Neural progenitor cell (in vitro differentiated cells): ENCODE measurements around the gene SKAP2. TPM values are rescaled to one million over a fixed set of nuclear protein-coding genes. Genes with fewer than 3 reads are reported as not detected.

Experiments
- DNase-seq: peaks from one replicate; pipeline ENCODE4 v3.0.0-alpha.2; 2016; ENCODE audit warnings: low spot score
- H2AFZ ChIP-seq: fragments of 200-600 bp; sonication (generic); replicated peaks from 2 replicates; pipeline ENCODE4 v1.6.1; 2016; ENCODE audit warnings: antibody characterized with exemption
- H3F3A ChIP-seq: fragments of 200-600 bp; sonication (generic); 2 replicates; pipeline ENCODE4 v1.6.1; 2016; ENCODE audit warnings: antibody characterized with exemption, low read depth
- H3K27ac ChIP-seq: fragments of 200-600 bp; sonication (generic); 2 replicates; pipeline ENCODE4 v1.5.1; 2016; ENCODE audit warnings: mild to moderate bottlenecking
- H3K27me3 ChIP-seq: fragments of 200-600 bp; sonication (generic); 2 replicates; pipeline ENCODE4 v1.6.1; 2016; ENCODE audit warnings: mild to moderate bottlenecking, moderate library complexity
- H3K36me3 ChIP-seq: fragments of 200-600 bp; sonication (generic); 2 replicates; pipeline ENCODE4 v1.5.1; 2016
- H3K4me1 ChIP-seq: fragments of 200-600 bp; sonication (generic); 2 replicates; pipeline ENCODE4 v1.6.1; 2016; ENCODE audit warnings: mixed run types
- H3K4me2 ChIP-seq: fragments of 200-600 bp; sonication (generic); 2 replicates; pipeline ENCODE4 v1.6.1; 2016
- H3K4me3 ChIP-seq: fragments of 200-600 bp; sonication (generic); 2 replicates; pipeline ENCODE4 v1.5.1; 2016
- H3K79me2 ChIP-seq: fragments of 200-600 bp; sonication (generic); 2 replicates; pipeline ENCODE4 v1.6.1; 2016; ENCODE audit warnings: low read depth
- H3K9ac ChIP-seq: fragments of 200-600 bp; sonication (generic); 2 replicates; pipeline ENCODE4 v1.6.1; 2016
- H3K9me3 ChIP-seq: fragments of 200-600 bp; sonication (generic); 2 replicates; pipeline ENCODE4 v1.5.1; 2016; ENCODE audit warnings: low read depth
- H4K20me1 ChIP-seq: fragments of 200-600 bp; sonication (generic); 2 replicates; pipeline ENCODE4 v1.6.1; 2016; ENCODE audit warnings: low read depth
- H3K27ac Mint-ChIP-seq: 3 replicates; pipeline ENCODE4 v1.8.0; 2021; ENCODE audit warnings: mixed read lengths
- H3K27me3 Mint-ChIP-seq: 2 replicates; pipeline ENCODE4 v1.8.0; 2022; ENCODE audit warnings: low read depth, mild to moderate bottlenecking, inconsistent platforms, moderate library complexity, mixed read lengths; ENCODE audit not compliant: insufficient read depth
- H3K36me3 Mint-ChIP-seq: 3 replicates; pipeline ENCODE4 v1.8.0; 2021; ENCODE audit warnings: mixed read lengths
- H3K4me1 Mint-ChIP-seq: 3 replicates; pipeline ENCODE4 v1.8.0; 2021; ENCODE audit warnings: mixed read lengths
- H3K4me3 Mint-ChIP-seq: 3 replicates; pipeline ENCODE4 v1.8.0; 2021; ENCODE audit warnings: mild to moderate bottlenecking, moderate library complexity, mixed read lengths
- H3K9me3 Mint-ChIP-seq: 3 replicates; pipeline ENCODE4 v1.8.0; 2020; ENCODE audit warnings: mixed read lengths
- CTCF ChIP-seq: fragments of 200-600 bp; sonication (generic); IDR thresholded peaks from 2 replicates; pipeline ENCODE4 v1.5.1; 2017; ENCODE audit warnings: antibody characterized with exemption, mild to moderate bottlenecking
- EZH2 ChIP-seq: fragments of 200-600 bp; sonication (generic); IDR thresholded peaks from 2 replicates; pipeline ENCODE4 v1.6.1; 2017; ENCODE audit warnings: antibody characterized with exemption, mild to moderate bottlenecking, moderate library complexity
- EZH2phosphoT487 ChIP-seq: fragments of 200-600 bp; sonication (generic); IDR thresholded peaks from 2 replicates; pipeline ENCODE4 v1.6.1; 2017; ENCODE audit warnings: antibody characterized with exemption
- total RNA-seq: library from RNA; depleted of rRNA; stranded (reverse); fragments of >200 nt; gene quantifications from 2 replicates; pipeline ENCODE4 v1.2.3, GENCODE V29; 2015; ENCODE audit warnings: low replicate concordance

Gene SKAP2
- total RNA-seq, 1 donor from 2014 or later = 6.3 TPM

GRCh38 chr7:26861050-26861449 lies 3.3 kb downstream of the SKAP2 start:
- Histone ChIP-seq H3K9me3 (no peaks in the 10 kb centered on the region), H3K36me3 (no peaks in the 10 kb centered on the region), H3K4me2 (no peak overlapping the region), H2AFZ (no peak overlapping the region), H3K4me1 (no peaks in the 10 kb centered on the region), H3K9ac (no peak overlapping the region), H4K20me1 (peaks cover 26% of the 10 kb centered on the region), H3F3A (peaks cover 34% of the 10 kb centered on the region), H3K27ac (no peak overlapping the region), H3K79me2 (no peaks in the 10 kb centered on the region), H3K27me3 (peaks cover 86% of the 10 kb centered on the region), H3K4me3 (no peak overlapping the region)
- Mint-ChIP-seq H3K4me1 (peaks cover 13% of the 10 kb centered on the region), H3K27me3 (peaks cover 66% of the 10 kb centered on the region), H3K36me3 (no peaks in the 10 kb centered on the region), H3K27ac (no peak overlapping the region), H3K9me3 (peaks cover 3% of the 10 kb centered on the region), H3K4me3 (no peak overlapping the region)
- TF ChIP-seq EZH2 (no peak), CTCF (no peak), EZH2phosphoT487 (no peak)
- DNase-seq = no peak

GRCh38 chr7:26860361-26860760 lies 4.0 kb downstream of the SKAP2 start:
- Mint-ChIP-seq H3K36me3 (no peaks in the 10 kb centered on the region), H3K4me1 (peaks cover 13% of the 10 kb centered on the region), H3K9me3 (no peaks in the 10 kb centered on the region), H3K4me3 (no peak overlapping the region), H3K27ac (no peak overlapping the region), H3K27me3 (peaks cover 66% of the 10 kb centered on the region)
- peaks cover 34% of the 10 kb centered on the region for H3F3A ChIP-seq
- no peak for DNase-seq
- H3K9me3 ChIP-seq = no peaks in the 10 kb centered on the region
- H3K9ac ChIP-seq = no peak overlapping the region
- H3K27ac ChIP-seq = no peak overlapping the region
- peaks cover 89% of the 10 kb centered on the region for H3K27me3 ChIP-seq
- H2AFZ ChIP-seq = no peak overlapping the region
- H3K79me2 ChIP-seq = no peaks in the 10 kb centered on the region
- TF ChIP-seq EZH2 = no peak
- peak; percentile 28 for TF ChIP-seq CTCF
- H3K4me2 ChIP-seq = no peak overlapping the region
- H4K20me1 ChIP-seq = peaks cover 29% of the 10 kb centered on the region
- no peaks in the 10 kb centered on the region for H3K4me1 ChIP-seq
- no peaks in the 10 kb centered on the region for H3K36me3 ChIP-seq
- H3K4me3 ChIP-seq = no peak overlapping the region

GRCh38 chr7:26859720-26860119 lies 4.7 kb downstream of the SKAP2 start:
- Histone ChIP-seq H3K9ac (no peak overlapping the region), H3K27ac (no peak overlapping the region), H3K27me3 (peaks cover 96% of the 10 kb centered on the region), H3K9me3 (no peaks in the 10 kb centered on the region), H3K79me2 (no peaks in the 10 kb centered on the region), H3K4me1 (no peaks in the 10 kb centered on the region), H3K36me3 (no peaks in the 10 kb centered on the region), H3F3A (peaks cover 30% of the 10 kb centered on the region), H4K20me1 (peaks cover 35% of the 10 kb centered on the region), H2AFZ (no peak overlapping the region), H3K4me2 (no peak overlapping the region), H3K4me3 (no peak overlapping the region)
- H3K27me3 Mint-ChIP-seq = peaks cover 68% of the 10 kb centered on the region
- no peak overlapping the region for H3K27ac Mint-ChIP-seq
- no peak for TF ChIP-seq CTCF
- TF ChIP-seq EZH2phosphoT487 = no peak
- TF ChIP-seq EZH2 = no peak
- H3K4me3 Mint-ChIP-seq = no peak overlapping the region
- H3K4me1 Mint-ChIP-seq = peaks cover 11% of the 10 kb centered on the region
- DNase-seq = no peak
- H3K36me3 Mint-ChIP-seq = no peaks in the 10 kb centered on the region
- no peaks in the 10 kb centered on the region for H3K9me3 Mint-ChIP-seq
